NCI-H345 treated with DMSO at 0.1 percent for 48 hours (cell line): ENCODE results near the gene KDM4C.
"Not testable (repeated sequence)": the region's sequence is repeated elsewhere in the genome, so short reads cannot be mapped to it uniquely, and the experiment has no call there.

ENCODE experiments used
- DNase-seq: peaks from one replicate; lab custom pipeline; 2025; ENCODE audit not compliant: unreplicated experiment; lab: John Stamatoyannopoulos, UW

Gene KDM4C

DNA sequence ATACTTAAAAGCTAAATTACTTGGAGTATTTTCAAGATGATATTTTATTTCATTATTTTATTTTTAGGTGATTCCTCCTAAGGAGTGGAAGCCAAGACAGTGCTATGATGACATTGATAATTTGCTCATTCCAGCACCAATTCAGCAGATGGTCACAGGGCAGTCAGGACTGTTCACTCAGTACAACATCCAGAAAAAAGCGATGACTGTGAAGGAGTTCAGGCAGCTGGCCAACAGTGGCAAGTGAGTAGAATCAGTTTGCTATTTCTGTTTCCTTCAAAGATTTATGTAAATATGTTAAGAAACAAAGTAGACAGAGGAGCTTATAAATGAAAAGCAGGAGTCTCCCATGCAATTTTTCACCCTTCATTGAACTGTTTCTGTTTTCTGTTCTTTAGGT is 47.8 kb downstream of the KDM4C start:
- no peak for DNase-seq

DNA sequence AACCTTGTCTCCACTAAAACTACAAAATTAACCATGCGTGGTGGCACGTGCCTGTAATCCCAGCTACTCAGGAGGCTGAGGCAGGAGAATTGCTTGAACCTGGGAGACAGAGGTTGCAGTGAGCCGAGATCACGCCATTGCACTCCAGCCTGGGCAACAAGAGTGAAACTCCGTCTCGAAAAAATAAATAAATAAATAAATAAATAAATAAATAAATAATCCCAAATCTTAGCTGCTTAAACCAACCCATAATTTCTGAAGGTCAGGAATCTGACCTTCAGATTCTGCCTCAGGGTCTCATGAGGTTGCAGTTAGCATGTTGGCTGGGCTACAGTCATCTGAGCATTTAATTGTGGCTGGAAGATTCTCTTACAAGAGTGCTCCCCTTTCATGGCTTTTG is 48.5 kb downstream of the KDM4C start:
- DNase-seq: not testable (repeated sequence)

DNA sequence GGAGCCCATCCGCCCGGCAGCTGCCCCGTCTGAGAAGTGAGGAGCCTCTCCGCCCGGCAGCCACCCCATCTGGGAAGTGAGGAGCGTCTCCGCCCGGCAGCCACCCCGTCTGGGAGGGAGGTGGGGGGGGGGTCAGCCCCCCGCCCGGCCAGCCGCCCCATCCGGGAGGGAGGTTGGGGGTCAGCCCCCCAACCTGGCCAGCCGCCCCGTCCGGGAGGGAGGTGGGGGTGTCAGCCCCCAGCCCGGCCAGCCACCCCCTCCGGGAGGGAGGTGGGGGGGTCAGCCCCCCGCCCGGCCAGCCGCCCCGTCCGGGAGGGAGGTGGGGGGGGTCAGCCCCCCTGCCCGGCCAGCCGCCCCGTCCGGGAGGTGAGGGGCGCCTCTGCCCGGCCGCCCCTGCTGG is 49.9 kb downstream of the KDM4C start:
- not testable (repeated sequence) for DNase-seq

DNA sequence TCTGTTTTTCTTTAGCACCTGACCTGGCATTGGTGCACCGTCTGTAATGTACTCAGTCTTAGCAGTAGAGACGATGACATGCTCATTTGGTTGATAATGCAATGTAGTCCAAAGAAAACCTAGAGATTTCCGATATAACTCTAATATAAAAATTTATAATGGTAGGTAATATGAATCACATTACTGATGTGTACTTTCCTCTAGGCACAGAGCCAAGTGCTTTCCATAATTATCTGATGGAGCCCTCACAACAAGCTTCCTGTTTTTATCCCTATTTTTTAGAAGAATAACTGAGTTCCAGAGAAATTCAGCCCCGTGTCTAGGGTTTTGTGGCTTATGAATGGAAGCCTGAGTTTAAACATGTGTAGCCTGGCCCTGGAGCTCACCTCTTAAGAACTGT is 53.7 kb downstream of the KDM4C start:
- DNase-seq: no peak

DNA sequence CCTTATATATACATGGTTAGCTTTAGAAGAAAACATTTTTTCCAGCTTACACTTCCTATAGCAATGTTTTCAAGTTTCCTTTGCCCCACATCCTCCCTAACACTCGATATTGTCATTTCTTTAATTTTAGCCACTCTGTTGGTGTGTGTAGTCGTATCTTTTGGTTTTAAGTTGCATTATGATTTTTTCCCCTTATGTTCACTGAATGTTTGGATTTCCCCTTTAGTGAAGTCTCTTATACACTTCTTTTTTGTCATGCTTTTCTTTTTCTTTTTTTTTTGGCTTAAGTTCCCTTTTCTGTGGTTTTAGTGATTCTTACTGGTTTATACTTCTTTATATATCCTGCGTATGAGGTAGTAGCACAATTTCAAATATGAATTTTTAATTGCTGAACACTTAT is 58.8 kb downstream of the KDM4C start:
- no peak for DNase-seq

DNA sequence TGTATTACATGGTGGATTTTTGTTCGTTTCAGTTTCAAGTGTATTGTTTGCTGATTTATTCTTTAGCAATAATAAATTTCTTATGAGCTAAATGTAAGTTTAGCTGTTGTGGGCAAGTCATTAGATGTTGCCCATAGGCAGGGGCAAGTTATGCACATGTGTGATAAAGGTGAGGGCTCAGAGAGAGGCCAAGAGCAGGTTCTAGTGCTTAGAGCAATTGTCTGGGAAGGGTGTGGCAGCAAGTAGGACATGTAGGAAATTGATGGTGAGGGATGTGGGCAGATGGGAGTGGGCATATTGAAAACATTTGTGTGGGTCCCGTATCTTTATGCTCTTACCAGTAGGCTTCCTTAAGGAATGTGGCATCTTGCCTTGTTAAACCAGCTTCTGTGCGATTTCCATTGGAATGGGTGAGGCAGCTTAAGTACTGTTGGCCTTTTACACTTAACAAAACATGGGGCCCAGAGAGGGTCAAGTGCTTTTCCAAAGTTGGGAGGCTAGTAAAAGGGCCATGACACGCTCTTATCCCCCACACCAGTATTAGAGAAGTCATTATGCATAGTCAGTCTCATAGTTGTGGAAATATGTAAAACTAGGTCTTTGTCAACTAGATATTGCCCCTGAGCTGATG is 60.6 kb downstream of the KDM4C start:
- DNase-seq: no peak

DNA sequence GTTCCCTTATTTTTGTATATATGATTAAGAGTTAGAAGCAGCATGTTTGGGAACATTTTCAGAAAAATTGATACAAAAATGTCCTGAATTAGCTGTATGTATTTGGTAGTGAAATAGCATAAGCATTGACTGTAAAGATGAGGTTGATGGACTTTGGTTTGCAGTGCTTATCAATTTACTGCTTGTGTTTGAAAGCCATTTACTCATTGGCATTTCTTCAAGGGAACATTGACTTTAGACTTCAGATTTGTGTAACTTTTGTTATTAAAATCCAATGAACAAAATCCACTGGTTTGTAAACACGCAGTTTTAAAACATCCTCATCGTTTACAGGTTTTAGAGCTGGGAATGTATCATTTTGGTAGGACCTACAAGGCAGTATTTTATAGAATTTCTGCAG is 61.3 kb downstream of the KDM4C start:
- no peak for DNase-seq

DNA sequence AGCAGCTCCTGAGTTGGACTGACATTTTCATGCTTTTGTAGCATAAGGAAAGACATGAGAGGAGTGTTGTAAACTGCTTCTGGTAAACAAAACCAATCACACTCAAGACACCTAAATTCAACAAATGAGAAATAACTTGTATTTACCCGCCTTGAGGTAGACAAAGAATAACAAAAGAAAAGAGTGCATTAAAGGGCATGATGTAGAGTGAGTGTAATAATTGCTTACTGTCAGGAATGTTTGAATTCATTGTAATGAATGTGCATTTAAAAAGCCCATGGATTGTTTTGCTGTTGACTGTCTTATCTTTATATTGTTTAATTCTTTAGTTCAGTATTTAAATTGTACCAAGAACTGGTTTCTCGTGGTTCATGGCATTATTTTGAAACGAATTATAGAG is 61.8 kb downstream of the KDM4C start:
- no peak for DNase-seq

DNA sequence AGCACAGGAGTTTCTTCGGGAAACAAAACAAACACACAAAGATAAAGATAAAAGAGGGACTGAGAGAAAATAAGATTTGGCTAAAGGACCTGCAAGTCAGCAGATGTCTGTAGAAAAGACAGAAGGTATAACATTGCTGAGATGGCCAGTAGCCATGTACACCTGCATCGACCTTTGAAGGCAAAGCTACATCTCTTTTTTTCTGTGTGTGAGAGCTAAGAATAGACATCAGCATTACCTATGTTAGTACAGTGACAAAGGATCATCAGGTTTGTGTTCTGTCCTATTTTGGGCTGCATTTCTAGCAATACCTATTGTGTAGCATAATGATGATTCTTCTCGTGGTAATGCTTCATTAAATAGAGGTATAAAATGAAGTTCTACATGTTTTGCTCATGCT is 64.9 kb downstream of the KDM4C start:
- DNase-seq: no peak

DNA sequence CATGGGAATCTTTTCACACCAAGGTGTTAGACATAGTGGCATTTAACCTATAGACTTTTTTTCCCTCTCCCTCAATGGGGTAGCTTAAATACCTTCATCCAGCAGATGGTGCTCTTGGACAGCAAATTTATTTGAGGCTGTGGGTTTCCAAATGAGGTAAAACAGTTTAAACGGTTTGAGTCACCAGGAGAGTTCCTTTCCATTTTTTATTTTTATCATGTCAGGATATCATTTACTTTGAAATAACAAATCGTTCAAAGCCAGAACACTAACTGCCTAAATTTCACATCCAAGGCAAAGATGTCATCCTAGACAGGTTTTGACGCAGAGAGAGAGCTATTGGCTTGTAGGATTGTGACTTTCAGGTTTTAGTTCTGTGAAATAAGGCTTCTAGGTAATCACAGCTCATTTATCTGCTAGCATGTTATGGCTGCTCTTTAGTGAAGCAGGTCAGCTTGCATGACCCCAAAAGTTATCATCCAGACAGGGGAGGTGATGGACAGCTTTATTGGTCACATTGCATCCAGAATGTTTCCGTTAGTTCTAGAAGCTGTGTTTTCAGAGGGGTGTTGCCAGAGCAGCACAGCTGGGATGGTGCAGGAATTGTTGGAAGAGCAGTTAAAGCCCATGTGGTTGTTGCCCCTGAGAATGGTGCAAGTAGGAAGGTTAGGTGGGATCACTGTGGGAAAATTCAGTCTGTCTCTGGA is 69.8 kb downstream of the KDM4C start:
- peak; percentile 22 for DNase-seq

DNA sequence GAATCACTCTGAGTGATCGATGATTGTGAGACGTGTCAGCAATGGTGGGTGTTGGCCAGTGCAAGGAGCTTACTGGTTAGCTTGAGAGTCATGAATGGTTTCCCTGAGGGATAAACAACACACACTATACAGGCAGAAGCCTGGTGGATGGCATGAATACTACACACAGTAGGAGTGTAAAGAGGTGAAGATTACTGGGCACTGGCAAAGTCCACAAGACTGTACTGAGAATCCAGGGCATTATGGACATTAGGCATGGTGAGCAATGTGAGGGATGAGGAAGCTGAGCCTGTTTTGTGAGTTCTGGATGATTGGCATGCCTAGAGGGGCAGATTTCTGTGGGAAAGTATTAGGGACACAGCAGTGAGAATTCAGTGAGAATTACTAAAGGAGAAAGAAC is 71.3 kb downstream of the KDM4C start:
- DNase-seq: no peak

DNA sequence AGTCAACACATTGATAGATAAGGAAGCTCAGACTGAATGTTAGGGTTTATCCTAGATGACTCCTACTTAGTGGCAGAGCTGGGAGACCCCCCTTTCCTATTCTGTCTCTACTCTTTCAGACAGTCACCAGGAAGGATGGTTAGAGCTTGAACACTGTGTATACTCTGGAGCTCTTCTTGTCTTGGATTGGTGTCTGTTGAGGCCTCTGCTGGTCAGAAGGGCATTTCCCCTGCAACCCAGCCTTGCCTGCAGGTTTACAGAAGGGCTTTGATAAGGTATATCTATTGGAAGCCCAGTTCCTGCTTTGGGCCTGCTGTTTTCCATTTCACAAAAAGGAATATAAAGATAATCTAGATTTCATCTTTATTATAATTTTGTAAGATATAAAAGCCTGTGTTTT is 71.8 kb downstream of the KDM4C start:
- no peak for DNase-seq

DNA sequence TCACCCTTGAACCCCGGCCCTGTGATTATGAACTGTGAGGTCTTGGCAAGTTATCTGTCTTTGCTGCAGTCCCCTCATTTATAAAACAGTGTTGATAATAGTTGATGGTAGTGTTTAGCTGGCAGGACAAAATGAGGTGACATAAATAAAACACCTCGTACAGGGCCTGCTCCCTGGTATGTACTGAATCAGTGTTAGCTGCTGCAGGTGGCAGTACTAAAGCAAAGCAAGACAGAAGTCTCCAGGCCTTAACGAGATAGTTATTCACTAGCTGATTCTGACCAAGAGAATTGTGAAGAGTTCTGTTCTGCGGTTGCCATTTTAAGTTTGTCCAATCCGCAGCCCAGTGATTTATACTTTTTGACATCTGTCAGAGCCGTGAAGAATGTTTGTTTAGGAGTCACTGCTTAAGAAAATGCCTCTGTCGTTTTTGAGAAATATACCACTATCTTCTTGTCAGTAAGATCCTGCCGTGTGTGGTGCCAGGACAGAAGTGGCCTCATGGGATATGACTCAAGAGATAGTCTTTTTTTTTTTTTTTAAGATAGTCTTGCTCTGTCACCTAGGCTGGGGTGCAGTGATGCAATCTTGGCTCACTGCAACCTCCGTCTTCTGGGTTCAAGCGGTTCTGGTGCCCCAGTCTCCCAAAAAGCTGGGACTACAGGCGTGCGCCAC is 75.9 kb downstream of the KDM4C start:
- DNase-seq: no peak

DNA sequence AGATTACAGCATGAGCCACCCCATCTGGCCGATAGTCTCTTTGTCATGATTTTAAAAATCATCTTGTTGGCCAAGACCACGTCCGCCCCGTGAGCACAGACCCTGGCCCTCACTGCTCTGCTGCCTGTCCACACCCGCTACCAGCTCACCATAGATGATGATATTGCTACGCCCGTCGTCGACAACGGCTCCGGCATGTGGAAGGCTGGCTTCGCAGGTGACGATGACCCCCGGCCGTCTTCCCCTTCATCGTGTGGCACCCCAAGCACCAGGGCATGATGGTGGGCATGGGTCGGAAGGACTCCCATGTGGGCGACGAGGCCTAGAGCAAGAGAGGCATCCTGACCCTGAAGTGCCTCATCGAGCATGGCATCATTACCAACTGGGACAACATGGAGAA is 76.5 kb downstream of the KDM4C start:
- DNase-seq: no peak

DNA sequence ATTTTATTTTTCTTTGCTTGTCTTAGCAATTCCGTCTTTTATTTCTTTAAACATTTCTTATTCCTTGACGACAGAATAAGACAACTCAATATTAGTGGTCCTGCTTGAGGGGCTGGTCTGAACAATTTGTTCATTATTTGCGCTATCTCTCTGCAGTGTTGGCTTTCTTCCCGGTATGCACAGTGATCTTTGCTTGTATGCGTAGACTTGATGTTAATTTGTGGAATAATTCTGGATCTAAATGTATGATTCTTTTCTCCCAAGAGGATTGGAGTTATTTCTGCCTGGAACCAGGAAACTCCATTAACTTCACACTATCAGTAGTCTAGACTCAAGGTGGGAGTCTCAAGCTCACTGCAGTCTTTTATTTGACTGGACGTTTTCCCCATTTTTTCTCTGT is 80.4 kb downstream of the KDM4C start:
- no peak for DNase-seq

DNA sequence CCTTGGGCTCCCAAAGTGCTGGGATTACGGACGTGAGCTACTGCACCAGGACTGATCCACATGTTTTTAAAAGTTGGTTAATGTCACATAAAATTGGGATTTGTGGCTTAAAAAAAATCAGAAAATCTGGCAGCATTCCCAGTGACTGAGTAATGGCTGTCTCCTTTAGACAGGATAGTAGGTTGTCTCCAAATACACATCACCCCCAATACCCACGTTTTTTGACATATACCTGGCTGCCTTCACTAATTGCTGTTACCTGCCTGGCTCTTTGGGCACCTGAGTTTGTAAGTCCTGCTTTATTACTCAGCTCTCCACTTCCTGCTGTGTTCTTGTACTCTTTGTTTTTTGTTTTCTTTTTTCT is 84.8 kb downstream of the KDM4C start:
- DNase-seq: no peak

DNA sequence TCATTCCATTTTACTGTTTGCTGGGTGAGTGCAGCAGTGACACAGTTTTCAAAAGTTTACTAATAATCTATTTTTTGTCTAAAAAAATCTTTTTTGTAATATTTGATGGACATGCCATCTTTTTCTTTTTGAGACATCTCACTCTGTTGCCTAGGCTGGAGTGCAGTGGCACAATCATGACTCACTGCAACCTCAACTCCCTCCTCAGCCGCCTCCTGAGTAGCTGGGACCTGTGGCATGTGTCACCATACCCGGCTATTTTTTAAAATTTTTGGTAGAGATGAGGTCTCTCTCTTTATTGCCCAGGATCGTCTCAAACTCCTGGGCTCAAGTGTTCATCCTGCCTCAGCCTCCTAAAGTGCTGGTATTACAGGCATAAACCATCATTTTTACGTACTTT is 86.0 kb downstream of the KDM4C start:
- no peak for DNase-seq

DNA sequence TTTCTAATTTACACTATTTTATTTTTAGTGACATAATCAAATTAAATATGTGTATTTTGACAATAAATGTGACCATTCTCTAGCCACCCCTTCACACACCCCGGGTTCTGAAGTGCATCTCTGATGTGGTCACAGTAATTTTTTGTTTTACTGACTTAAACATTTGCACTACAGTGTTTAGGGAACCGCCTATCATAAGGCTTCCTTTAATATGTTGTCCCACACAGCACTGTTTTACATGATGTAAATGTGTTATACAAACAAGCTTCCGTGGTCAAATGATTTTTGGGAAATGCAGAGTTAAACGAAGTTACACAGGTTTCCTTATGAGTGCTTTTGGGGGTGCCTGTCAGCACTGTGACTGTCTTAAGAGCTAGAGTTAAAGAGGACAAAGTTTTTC is 86.5 kb downstream of the KDM4C start:
- DNase-seq: no peak

DNA sequence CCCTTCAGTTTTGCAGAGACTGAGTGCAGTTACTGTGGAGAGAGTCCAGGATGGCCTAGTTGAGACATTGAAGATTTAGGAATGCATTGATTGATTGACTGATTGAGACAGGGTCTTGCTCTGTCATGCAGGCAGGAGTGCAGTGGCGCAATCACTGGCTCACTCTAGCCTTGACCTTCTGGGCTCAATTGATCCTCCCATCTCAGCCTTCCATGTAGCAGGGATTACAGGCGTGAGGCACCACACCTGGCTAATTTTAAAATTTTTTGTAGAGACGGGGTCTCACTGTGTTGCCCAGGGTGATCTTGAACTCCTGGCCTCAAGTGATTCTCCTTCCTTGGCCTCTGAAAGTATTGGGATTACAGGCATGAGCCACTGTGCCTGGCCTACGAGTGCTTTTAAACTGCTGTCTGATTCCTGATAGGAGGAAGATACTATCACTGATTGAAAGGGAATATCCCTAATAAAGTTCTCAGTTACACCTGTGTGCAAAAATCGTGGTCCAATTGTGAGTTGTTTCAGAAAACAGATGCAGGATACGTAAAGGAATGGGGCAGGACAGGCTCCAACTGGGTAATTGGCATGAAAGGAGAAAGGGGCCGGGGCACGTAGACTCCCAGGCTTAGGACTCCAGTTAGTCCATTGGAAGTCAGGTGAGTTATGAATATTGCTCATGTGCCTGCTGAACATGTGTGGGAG is 87.5 kb downstream of the KDM4C start:
- DNase-seq: no peak

DNA sequence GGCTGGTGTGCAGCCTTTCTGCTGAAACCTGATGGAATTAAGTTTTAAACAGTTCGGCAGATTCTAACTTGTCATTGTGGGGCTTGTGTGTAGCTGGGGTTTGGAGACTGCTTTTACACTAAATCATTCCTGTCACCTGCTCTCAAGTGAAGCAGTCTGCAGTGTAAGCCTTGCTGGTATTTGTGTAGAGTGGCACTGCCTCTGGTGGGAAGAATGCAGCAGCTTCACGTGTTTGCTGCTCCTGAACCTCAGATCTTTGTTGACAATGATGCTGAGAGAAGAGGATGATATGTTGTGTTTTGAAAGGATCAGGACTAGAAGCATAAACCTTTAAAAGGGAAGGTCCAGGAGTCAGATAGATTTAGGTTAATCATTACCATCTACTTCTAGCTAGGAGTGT is 88.1 kb downstream of the KDM4C start:
- no peak for DNase-seq

DNA sequence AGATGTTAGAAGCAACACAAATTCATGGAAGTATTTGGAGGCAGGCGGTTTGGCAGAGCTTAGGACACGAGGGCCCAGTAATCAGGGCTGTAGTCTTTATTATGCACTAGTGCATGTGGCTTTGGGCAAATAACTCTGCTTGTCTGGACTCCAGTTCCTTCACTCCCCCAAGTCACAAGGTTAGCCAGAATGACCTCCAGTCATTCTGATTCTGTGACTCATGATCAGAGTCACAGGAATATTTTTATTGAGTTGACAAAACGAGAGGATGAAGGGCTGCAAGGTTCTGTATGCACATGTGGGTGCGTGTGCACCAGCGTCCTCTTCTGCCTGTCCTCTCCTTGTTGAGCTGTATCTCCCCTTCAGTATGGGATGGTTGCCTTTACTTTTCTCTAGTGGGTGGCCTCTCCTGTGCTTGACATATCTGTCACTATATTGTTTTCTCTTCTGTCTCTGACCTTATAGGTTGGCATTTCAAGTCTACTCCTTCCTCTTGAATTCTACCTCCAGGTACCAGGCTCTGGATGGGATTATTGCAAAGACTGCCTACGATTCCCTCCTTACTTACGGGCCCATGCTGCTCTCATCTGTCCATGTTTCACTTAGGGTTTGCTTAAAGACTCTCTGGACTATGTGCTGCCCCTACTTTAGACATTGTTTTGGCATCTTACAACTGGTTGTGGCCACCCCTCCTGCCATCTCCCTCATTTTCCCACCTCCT is 94.6 kb downstream of the KDM4C start:
- no peak for DNase-seq
